GM12878 (cell line): ENCODE measurements around the gene PGAP3. TPM values are rescaled to one million over a fixed set of nuclear protein-coding genes. Genes with fewer than 3 reads are reported as not detected.

Source experiments
- ATAC-seq: fragments of 200-7000 bp; cut with Tn5 transposase; 3 replicates; pipeline ENCODE4 v1.9.1; 2020; ENCODE audit warnings: mild to moderate bottlenecking, moderate library complexity
- BruUV-seq: library from RNA; stranded (reverse); fragments of 400-500 nt; replicated peaks from 2 replicates; lab custom pipeline; 2021; lab: Mats Ljungman, UMichigan
- CTCF ChIA-PET: fragments of 300-600 bp; sonication (Branson Sonifier 250); formaldehyde crosslinking; extraction: SDS; loops from one replicate; lab custom pipeline; 2021; ENCODE audit warnings: inconsistent platforms; lab: Yijun Ruan, JAX
- POLR2A ChIA-PET: fragments of 350-600 bp; formaldehyde crosslinking; extraction: SDS; loops from one replicate; lab custom pipeline; 2021; ENCODE audit warnings: inconsistent platforms; lab: Charles Lee
- RAD21 ChIA-PET: fragments of 300-600 bp; sonication (Branson Sonifier 250); formaldehyde crosslinking; loops from one replicate; lab custom pipeline; 2023; ENCODE audit warnings: antibody characterized with exemption; ENCODE audit not compliant: unreplicated experiment; lab: Charles Lee
- SMC1A ChIA-PET: fragments of 300-600 bp; sonication (Branson Sonifier 250); formaldehyde crosslinking; loops from one replicate; lab custom pipeline; 2023; ENCODE audit not compliant: unreplicated experiment, uncharacterized antibody; lab: Charles Lee
- DNase-seq: peaks from one replicate; pipeline ENCODE4 v3.0.0-alpha.2; 2011; ENCODE audit warnings: low read depth, low spot score
- FAIRE-seq: peaks from 3 replicates; lab custom pipeline; 2011; peaks lifted over from hg19 to GRCh38; lab: Jason Lieb, UNC
- H2AFZ ChIP-seq: 2 replicates; pipeline ENCODE4 v1.6.0; 2011; ENCODE audit warnings: low read depth, low read length, control low read depth; ENCODE audit not compliant: control insufficient read depth
- H3K27ac ChIP-seq: 2 replicates; pipeline ENCODE4 v1.5.1; 2011; ENCODE audit warnings: control low read depth; ENCODE audit not compliant: control insufficient read depth, insufficient read depth
- H3K27me3 ChIP-seq, 2 experiments: replicated peaks in 1 of 2; 2 replicates each; pipeline versions ENCODE4 v1.6.0 to v1.6.1; 2011; ENCODE audit warnings: low read length in 1 of 2; ENCODE audit not compliant: control insufficient read depth in 2 of 2, insufficient read depth in 2 of 2
- H3K36me3 ChIP-seq, 2 experiments: 2 replicates each; pipeline ENCODE4 v1.5.1; 2011; ENCODE audit warnings: low read length in 1 of 2; ENCODE audit not compliant: control insufficient read depth in 2 of 2, insufficient read depth in 2 of 2
- H3K4me1 ChIP-seq: 2 replicates; pipeline ENCODE4 v1.6.1; 2011; ENCODE audit warnings: mild to moderate bottlenecking, low read length, moderate library complexity, mixed read lengths; ENCODE audit not compliant: control insufficient read depth, insufficient read depth
- H3K4me2 ChIP-seq: 2 replicates; pipeline ENCODE4 v1.6.0; 2011; ENCODE audit warnings: control low read depth; ENCODE audit not compliant: control insufficient read depth, insufficient read depth
- H3K4me3 ChIP-seq: fragments of 200-600 bp; sonication (generic); 2 replicates; pipeline ENCODE4 v1.5.1; 2016
- H3K79me2 ChIP-seq: 2 replicates; pipeline ENCODE4 v1.6.0; 2011; ENCODE audit warnings: low read length; ENCODE audit not compliant: control insufficient read depth, insufficient read depth
- H3K9ac ChIP-seq: 2 replicates; pipeline ENCODE4 v1.8.0; 2011; ENCODE audit warnings: low read length, control low read depth, mixed read lengths; ENCODE audit not compliant: control insufficient read depth, insufficient read depth
- H3K9me3 ChIP-seq: replicated peaks from 3 replicates; pipeline ENCODE4 v1.5.1; 2011; ENCODE audit warnings: mild to moderate bottlenecking, low read length; ENCODE audit not compliant: control insufficient read depth, insufficient read depth
- H4K20me1 ChIP-seq: 2 replicates; pipeline ENCODE4 v1.6.0; 2011; ENCODE audit not compliant: control insufficient read depth, insufficient read depth
- BCL11A ChIP-seq: IDR thresholded peaks from 2 replicates; pipeline ENCODE4 v1.6.1; 2011; ENCODE audit warnings: low read depth, low read length
- MAX ChIP-seq: IDR thresholded peaks from 2 replicates; pipeline ENCODE4 v1.6.1; 2012; ENCODE audit warnings: low read depth, low read length, improper control_type of control experiment
- NRF1 ChIP-seq: conservative IDR thresholded peaks from 2 replicates; pipeline ENCODE4 v1.6.1; 2011; ENCODE audit warnings: mild to moderate bottlenecking, low read depth, low read length, improper control_type of control experiment
- PRDM15 ChIP-seq: fragments of 450-650 bp; formaldehyde crosslinking; IDR thresholded peaks from 2 replicates; pipeline ENCODE4 v1.4.0; 2020; ENCODE audit warnings: mild to moderate bottlenecking, moderate library complexity
- RB1 ChIP-seq: fragments of 450-650 bp; formaldehyde crosslinking; IDR thresholded peaks from 2 replicates; pipeline ENCODE4 v1.6.1; 2017; ENCODE audit warnings: mild to moderate bottlenecking, borderline replicate concordance
- SIN3A ChIP-seq: IDR thresholded peaks from 2 replicates; pipeline ENCODE4 v1.6.1; 2012; ENCODE audit warnings: low read depth, low read length, improper control_type of control experiment
- SIX5 ChIP-seq: IDR thresholded peaks from 2 replicates; pipeline ENCODE4 v1.6.1; 2011; ENCODE audit warnings: mild to moderate bottlenecking, low read depth, low read length, moderate library complexity; ENCODE audit not compliant: severe bottlenecking
- SKIL ChIP-seq: fragments of 450-650 bp; IDR thresholded peaks from 2 replicates; pipeline ENCODE4 v1.6.1; 2017; ENCODE audit warnings: mild to moderate bottlenecking, low read depth, inconsistent platforms; ENCODE audit not compliant: poor library complexity, severe bottlenecking
- SP1 ChIP-seq: IDR thresholded peaks from one replicate; pipeline ENCODE4 v1.6.1; 2011; ENCODE audit warnings: low read depth, low read length
- ZBTB11 ChIP-seq: fragments of 450-650 bp; formaldehyde crosslinking; IDR thresholded peaks from 2 replicates; pipeline ENCODE4 v1.5.0; 2022; ENCODE audit warnings: mild to moderate bottlenecking, missing genetic modification characterization
- ZSCAN29 ChIP-seq: fragments of 450-650 bp; IDR thresholded peaks from 2 replicates; pipeline ENCODE4 v1.6.1; 2017; ENCODE audit warnings: mild to moderate bottlenecking, moderate library complexity
- WGBS: methylation state at CpG from one replicate; pipeline ENCODE4 v1.1.6; 2016; ENCODE audit warnings: low lambda C conversion rate; ENCODE audit not compliant: insufficient replicate concordance, insufficient coverage; ENCODE audit errors: missing lambda C conversion rate; 5-methylcytosine and 5-hydroxymethylcytosine counted together
- in situ Hi-C: fragments of 300-500 bp; cut with MboI; formaldehyde crosslinking; loops from 9 replicates; pipeline ENCODE4 v1.14.3; 2018; ENCODE audit warnings: mixed read lengths
- intact Hi-C: fragments of 100-400 bp; cut with micrococcal nuclease; formaldehyde crosslinking; loops from one replicate; pipeline ENCODE4 v1.14.2; 2022; ENCODE audit not compliant: unreplicated experiment
- polyA plus RNA-seq, 11 experiments: library from polyadenylated mRNA; depleted of rRNA in 4 of 11; unstranded in 6 of 11; stranded (reverse) in 5 of 11; fragments of >200 nt; fragmentation: Nextera tagmentation in 4 of 11; fragmentation: Illumina TruSeq in 1 of 11; extraction: Ambion mirVana in 4 of 11; extraction: Trizol in 1 of 11; gene quantifications; 1 replicate in 1 of 11; 2 replicates in 10 of 11; pipeline versions ENCODE4 v1.2.1 to v1.2.3, GENCODE V29; 2011 to 2016; ENCODE audit warnings: inconsistent platforms in 2 of 11, missing spikeins in 2 of 11, low read depth in 1 of 11
- total RNA-seq, 4 experiments: library from RNA; depleted of rRNA in 3 of 4; stranded (reverse); fragments of >200 nt in 3 of 4; fragmentation: Illumina TruSeq in 1 of 4; extraction: Trizol in 1 of 4; gene quantifications; 2 replicates each; pipeline versions ENCODE4 v1.2.1 to v1.2.3, GENCODE V29; 2013 to 2021

PGAP3 gene
- total and polyA plus RNA-seq, 10 of the 15 experiments (the other 5 are each of a cell fraction or from before 2014, with no cell fraction given) = 0.21 to 10.0 (median 5.3) TPM

GRCh38 chr17:39636927-39637736 lies 50.7 kb downstream of the PGAP3 start, which contains the start of gene STARD3:
TSS of gene STARD3 (plus strand) at chr17:39637144. CDS start at chr17:39653532, 16,388 bp downstream.
- Histone ChIP-seq H3K36me3 (no peaks in the 10 kb centered on the region), H3K4me2 (peak within 1 kb of the TSS; percentile 94), H3K9ac (peak within 1 kb of the TSS; percentile 92), H3K27ac (peak within 1 kb of the TSS; percentile 90), H3K9me3 (no peaks in the 10 kb centered on the region), H3K79me2 (peaks cover 36% of the 10 kb centered on the region), H3K4me1 (peaks cover 20% of the 10 kb centered on the region), H2AFZ (peak within 1 kb of the TSS; percentile 93), H3K27me3 (no peaks in the 10 kb centered on the region), H4K20me1 (peaks cover 3% of the 10 kb centered on the region; the same call in 1 of the 2 replicates), H3K4me3 (peak within 1 kb of the TSS; percentile 100)
- in situ Hi-C loops (no loop called here), intact Hi-C loops (loop anchor here (5.0 kb wide), 1 partner anchor 115 kb away; no protein-coding TSS in a partner anchor)
- ChIA-PET RAD21 (interaction anchor here (0.6 kb wide), 1 partner anchor 9 kb away, joined by 3 read pairs; no protein-coding TSS in a partner anchor), CTCF (interaction anchor here (0.7 to 15.5 kb wide), 7 partner anchors 15 to 224 kb away, joined by 3 to 225 read pairs (median 3); no protein-coding TSS in a partner anchor), SMC1A (interaction anchor here (0.9 to 2.2 kb wide), 4 partner anchors 14 to 34 kb away, joined by 3 to 6 read pairs (median 3); no protein-coding TSS in a partner anchor), POLR2A (interaction anchor here (0.6 to 1.2 kb wide), 3 partner anchors 51 to 278 kb away, joined by 3 read pairs; partner anchors contain the start of gene PGAP3)
- ATAC-seq = peak; percentile 97
- BruUV-seq = no TSS peak
- peak; percentile 44 for FAIRE-seq
- whole genome bisulfite sequencing = 1% methylated on average over 68 of the region's 69 CpGs
- DNase-seq = no peak
- peak; percentile 91 for TF ChIP-seq RB1
- TF ChIP-seq NRF1 = peak; percentile 47
- no peak for TF ChIP-seq SKIL
- peak; percentile 45 for TF ChIP-seq SP1
- TF ChIP-seq SIX5 = peak; percentile 47
- peak; percentile 90 for TF ChIP-seq ZBTB11 (CRISPR knock-in tag)
- TF ChIP-seq PRDM15 = no peak
- no peak for TF ChIP-seq SIN3A
- TF ChIP-seq BCL11A = no peak
- TF ChIP-seq ZSCAN29 = peak; percentile 34; the same call in 1 of the 2 replicates
- no peak for TF ChIP-seq MAX
